ENCODE measurements around the gene PAK2. TPM values are rescaled to one million over a fixed set of nuclear protein-coding genes. Genes with fewer than 3 reads are reported as not detected.

PAK2 gene
- total RNA-seq, 1 donor from 2014 or later: 36.9 TPM

- Histone ChIP-seq H3K27me3 (ENCODE audit: control insufficient read depth, insufficient read depth, low read length) (no peaks in the 10 kb centered on the region), H3K4me3 (ENCODE audit: low read depth, low read length) (no peak overlapping the region), H3K36me3 (ENCODE audit: control insufficient read depth, insufficient read depth, low read length) (no peaks in the 10 kb centered on the region)
- TF ChIP-seq CTCF (IDR thresholded peaks at IDR 0.05; ENCODE audit: insufficient read depth, low read length, severe bottlenecking): no peak
- DNase-seq (ENCODE audit: low read depth): no peak
- no peak for FAIRE-seq
Measured at GRCh38 chr3:196788528-196788927, 48.9 kb downstream of the PAK2 start.

GRCh38 chr3:196789885-196790359 lies 50.3 kb downstream of the PAK2 start:
- DNase-seq (ENCODE audit: low read depth) (peak; percentile 34), FAIRE-seq (no peak)
- no peaks in the 10 kb centered on the region for H3K36me3 ChIP-seq (ENCODE audit: control insufficient read depth, insufficient read depth, low read length)
- H3K27me3 ChIP-seq (ENCODE audit: control insufficient read depth, insufficient read depth, low read length): no peaks in the 10 kb centered on the region
- H3K4me3 ChIP-seq (ENCODE audit: low read depth, low read length): no peak overlapping the region
- no peak for TF ChIP-seq CTCF (IDR thresholded peaks at IDR 0.05; ENCODE audit: insufficient read depth, low read length, severe bottlenecking)

GRCh38 chr3:196790636-196791035 lies 51.0 kb downstream of the PAK2 start:
- Histone ChIP-seq H3K36me3 (ENCODE audit: control insufficient read depth, insufficient read depth, low read length) (no peaks in the 10 kb centered on the region), H3K27me3 (ENCODE audit: control insufficient read depth, insufficient read depth, low read length) (no peaks in the 10 kb centered on the region), H3K4me3 (ENCODE audit: low read depth, low read length) (no peak overlapping the region)
- DNase-seq (ENCODE audit: low read depth) (no peak), FAIRE-seq (no peak)
- TF ChIP-seq CTCF (IDR thresholded peaks at IDR 0.05; ENCODE audit: insufficient read depth, low read length, severe bottlenecking): no peak

GRCh38 chr3:196792771-196793170 lies 53.1 kb downstream of the PAK2 start:
- TF ChIP-seq CTCF (IDR thresholded peaks at IDR 0.05; ENCODE audit: insufficient read depth, low read length, severe bottlenecking): no peak
- FAIRE-seq: no peak
- Histone ChIP-seq H3K36me3 (ENCODE audit: control insufficient read depth, insufficient read depth, low read length) (peaks cover 1% of the 10 kb centered on the region), H3K27me3 (ENCODE audit: control insufficient read depth, insufficient read depth, low read length) (no peaks in the 10 kb centered on the region), H3K4me3 (ENCODE audit: low read depth, low read length) (no peak overlapping the region)
- peak; percentile 52 for DNase-seq (ENCODE audit: low read depth)

GRCh38 chr3:196793246-196793645 lies 53.6 kb downstream of the PAK2 start:
- Histone ChIP-seq H3K27me3 (ENCODE audit: control insufficient read depth, insufficient read depth, low read length) (no peaks in the 10 kb centered on the region), H3K36me3 (ENCODE audit: control insufficient read depth, insufficient read depth, low read length) (peaks cover 1% of the 10 kb centered on the region), H3K4me3 (ENCODE audit: low read depth, low read length) (no peak overlapping the region)
- FAIRE-seq: no peak
- no peak for TF ChIP-seq CTCF (IDR thresholded peaks at IDR 0.05; ENCODE audit: insufficient read depth, low read length, severe bottlenecking)
- peak; percentile 95 for DNase-seq (ENCODE audit: low read depth)

- TF ChIP-seq CTCF (IDR thresholded peaks at IDR 0.05; ENCODE audit: insufficient read depth, low read length, severe bottlenecking): no peak
- H3K36me3 ChIP-seq (ENCODE audit: control insufficient read depth, insufficient read depth, low read length): peaks cover 1% of the 10 kb centered on the region
- no peak for FAIRE-seq
Measured at GRCh38 chr3:196794467-196794866, 54.8 kb downstream of the PAK2 start.

More at GRCh38 chr3:196794467-196794866, 54.8 kb downstream of the PAK2 start:
- Histone ChIP-seq H3K27me3 (ENCODE audit: control insufficient read depth, insufficient read depth, low read length) (no peaks in the 10 kb centered on the region), H3K4me3 (ENCODE audit: low read depth, low read length) (no peak overlapping the region)
- no peak for DNase-seq (ENCODE audit: low read depth)

All from bronchial epithelial cell (primary cell).